OCI-LY1 (cell line): Measurements from ENCODE around the gene NACC2.

ENCODE experiments used
- EZH2 ChIP-seq: fragments of 200-600 bp; sonication (generic), shearing (Covaris generic); IDR thresholded peaks from 2 replicates; pipeline ENCODE4 v1.8.0; 2017; ENCODE audit warnings: borderline replicate concordance, mixed run types, mild to moderate bottlenecking, antibody characterized with exemption, low read length, moderate library complexity, mixed read lengths
- TF ChIP-seq, protein P1 (sequence below): fragments of 200-600 bp; sonication (generic), shearing (Covaris generic); IDR thresholded peaks from 2 replicates; pipeline ENCODE4 v1.5.1; 2017; ENCODE audit warnings: mild to moderate bottlenecking, antibody characterized with exemption, low read length, moderate library complexity, mixed read lengths

- TF ChIP-seq, protein P1, sequence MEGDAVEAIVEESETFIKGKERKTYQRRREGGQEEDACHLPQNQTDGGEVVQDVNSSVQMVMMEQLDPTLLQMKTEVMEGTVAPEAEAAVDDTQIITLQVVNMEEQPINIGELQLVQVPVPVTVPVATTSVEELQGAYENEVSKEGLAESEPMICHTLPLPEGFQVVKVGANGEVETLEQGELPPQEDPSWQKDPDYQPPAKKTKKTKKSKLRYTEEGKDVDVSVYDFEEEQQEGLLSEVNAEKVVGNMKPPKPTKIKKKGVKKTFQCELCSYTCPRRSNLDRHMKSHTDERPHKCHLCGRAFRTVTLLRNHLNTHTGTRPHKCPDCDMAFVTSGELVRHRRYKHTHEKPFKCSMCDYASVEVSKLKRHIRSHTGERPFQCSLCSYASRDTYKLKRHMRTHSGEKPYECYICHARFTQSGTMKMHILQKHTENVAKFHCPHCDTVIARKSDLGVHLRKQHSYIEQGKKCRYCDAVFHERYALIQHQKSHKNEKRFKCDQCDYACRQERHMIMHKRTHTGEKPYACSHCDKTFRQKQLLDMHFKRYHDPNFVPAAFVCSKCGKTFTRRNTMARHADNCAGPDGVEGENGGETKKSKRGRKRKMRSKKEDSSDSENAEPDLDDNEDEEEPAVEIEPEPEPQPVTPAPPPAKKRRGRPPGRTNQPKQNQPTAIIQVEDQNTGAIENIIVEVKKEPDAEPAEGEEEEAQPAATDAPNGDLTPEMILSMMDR: no peak
- TF ChIP-seq EZH2: no peak
Measured at GRCh38 chr9:136023410-136024225, 71.5 kb downstream of the NACC2 start.
